Right lobe of liver (tissue), 6 donors: ENCODE data around the gene LRTM1. TPM values are rescaled to one million over a fixed set of nuclear protein-coding genes. Genes with fewer than 3 reads are reported as not detected.

Experiments
- ATAC-seq, 4 donors: fragments of 200-7000 bp; cut with Tn5 transposase; one replicate each; pipeline ENCODE4 v1.9.1; 2020; ENCODE audit warnings: mild to moderate bottlenecking in 4 of 4, moderate library complexity in 4 of 4
- DNase-seq, 3 donors: peaks; one replicate each; pipeline ENCODE4 v3.0.0-alpha.2; 2020
- H3K27ac ChIP-seq, 3 donors: fragments of 200-600 bp; one replicate each; pipeline ENCODE4 v1.8.0; 2022
- H3K27me3 ChIP-seq, 2 donors: fragments of 200-600 bp; one replicate each; pipeline ENCODE4 v1.8.0; 2022
- H3K36me3 ChIP-seq, 4 donors: fragments of 200-600 bp; sonication (generic) in 1 of 4; one replicate each; pipeline versions ENCODE4 v1.5.1 to v1.8.0; 2017 to 2022; ENCODE audit warnings: control low read depth in 1 of 4
- H3K4me1 ChIP-seq, 4 donors: fragments of 200-600 bp; sonication (generic) in 1 of 4; one replicate each; pipeline versions ENCODE4 v1.5.1 to v1.8.0; 2017 to 2022; ENCODE audit warnings: control low read depth in 1 of 4
- H3K4me3 ChIP-seq, 3 donors: fragments of 200-600 bp; one replicate each; pipeline ENCODE4 v1.8.0; 2022
- H3K9me3 ChIP-seq, 4 donors: fragments of 200-600 bp; sonication (generic) in 1 of 4; one replicate each; pipeline versions ENCODE4 v1.5.1 to v1.8.0; 2017 to 2022; ENCODE audit warnings: control low read depth in 1 of 4
- CTCF ChIP-seq, 4 donors: fragments of 200-600 bp in 3 of 4; fragments of 450-650 bp in 1 of 4; IDR thresholded peaks; one replicate each; pipeline versions ENCODE4 v1.5.1 to v1.8.0; 2016 to 2022; ENCODE audit warnings: antibody characterized with exemption in 4 of 4, mild to moderate bottlenecking in 2 of 4
- POLR2A ChIP-seq: fragments of 450-650 bp; IDR thresholded peaks from one replicate; pipeline ENCODE4 v1.6.1; 2017; ENCODE audit warnings: antibody characterized with exemption, mild to moderate bottlenecking
- WGBS: methylation state at CpG from one replicate; pipeline ENCODE4 v1.1.6; 2018; ENCODE audit warnings: low coverage, low lambda C conversion rate; ENCODE audit not compliant: insufficient coverage; ENCODE audit errors: missing lambda C conversion rate; 5-methylcytosine and 5-hydroxymethylcytosine counted together
- intact Hi-C, 2 donors: fragments of 100-400 bp; cut with DNase I; formaldehyde crosslinking; loops; one replicate each; pipeline versions ENCODE4 v1.11.2 to v1.14.1; 2022
- total RNA-seq, 6 experiments: library from RNA; depleted of rRNA in 2 of 6; stranded (reverse); fragments of >200 nt in 2 of 6; fragmentation: NEBNext Ultra II Directional in 3 of 6; extraction: Animal tissue kit (Norgen Biotek cat#: 25700) in 3 of 6; gene quantifications; one replicate each; pipeline versions ENCODE4 v1.1.0 to v1.2.4, GENCODE V29; 2016 to 2023
- donor health status: DM: no; HTN: yes; CAD: no.
- donor health status: DM: no; HTN: no; CAD: no.
- donor health status: DM: no; HTN: no; CAD: no.
- donor health status: DM: no; HTN: yes; CAD: no.
- donor health status: DM: no; HTN: yes; CAD: no.

The LRTM1 gene
- total RNA-seq, 6 experiments from 2014 or later, result not detected

- H3K4me3 ChIP-seq, result no peak overlapping the region
- TF ChIP-seq POLR2A, result no peak
- no peak for TF ChIP-seq CTCF (IDR thresholded peaks at IDR 0.05)
- intact Hi-C loops, result no loop called here
- no peak for DNase-seq
- 71% methylated on average over 3 of the region's 3 CpGs for WGBS
- no peaks in the 10 kb centered on the region for H3K27me3 ChIP-seq
- H3K4me1 ChIP-seq, result no peaks in the 10 kb centered on the region
- H3K36me3 ChIP-seq, result no peaks in the 10 kb centered on the region
- H3K9me3 ChIP-seq, result no peaks in the 10 kb centered on the region
- no peak for ATAC-seq
- H3K27ac ChIP-seq, result no peak overlapping the region
Observed at GRCh38 chr3:54905920-54906319, 21.9 kb downstream of the LRTM1 start.

GRCh38 chr3:54905261-54905888 is 22.5 kb downstream of the LRTM1 start:
- ATAC-seq, result no peak
- WGBS, result 54% methylated on average over 2 of the region's 2 CpGs
- intact Hi-C loops, result no loop called here

GRCh38 chr3:54901906-54902685 is 25.8 kb downstream of the LRTM1 start:
- Histone ChIP-seq H3K4me3 (no peak overlapping the region), H3K4me1 (no peaks in the 10 kb centered on the region), H3K36me3 (no peaks in the 10 kb centered on the region), H3K27me3 (no peaks in the 10 kb centered on the region), H3K9me3 (no peaks in the 10 kb centered on the region), H3K27ac (no peak overlapping the region)
- DNase-seq, result no peak
- intact Hi-C loops, result no loop called here
- 78% methylated on average over 4 of the region's 4 CpGs for WGBS
- no peak for ATAC-seq
- TF ChIP-seq POLR2A, result no peak
- TF ChIP-seq CTCF (IDR thresholded peaks at IDR 0.05), result no peak

More at GRCh38 chr3:54905261-54905888, 22.5 kb downstream of the LRTM1 start:
- no peaks in the 10 kb centered on the region for H3K36me3 ChIP-seq
- no peak overlapping the region for H3K4me3 ChIP-seq
- no peak for DNase-seq
- H3K27ac ChIP-seq, result no peak overlapping the region
- H3K27me3 ChIP-seq, result no peaks in the 10 kb centered on the region
- no peaks in the 10 kb centered on the region for H3K4me1 ChIP-seq
- TF ChIP-seq POLR2A (no peak), CTCF (IDR thresholded peaks at IDR 0.05) (no peak)
- no peaks in the 10 kb centered on the region for H3K9me3 ChIP-seq

- Histone ChIP-seq H3K27me3 (no peaks in the 10 kb centered on the region), H3K27ac (no peak overlapping the region), H3K9me3 (no peaks in the 10 kb centered on the region), H3K4me1 (no peaks in the 10 kb centered on the region), H3K36me3 (no peaks in the 10 kb centered on the region), H3K4me3 (no peak overlapping the region)
- DNase-seq, result no peak
- no peak for TF ChIP-seq CTCF (IDR thresholded peaks at IDR 0.05)
- no peak for TF ChIP-seq POLR2A
- intact Hi-C loops, result no loop called here
- no peak for ATAC-seq
- whole genome bisulfite sequencing, result 40% methylated on average over 5 of the region's 8 CpGs
Observed at GRCh38 chr3:54900838-54901591, 26.8 kb downstream of the LRTM1 start.
